GM12878 (cell line): ENCODE measurements around the gene DLG4. TPM values are rescaled to one million over a fixed set of nuclear protein-coding genes. Genes with fewer than 3 reads are reported as not detected.

ENCODE experiments used
- ATAC-seq: fragments of 200-7000 bp; cut with Tn5 transposase; 3 replicates; pipeline ENCODE4 v1.9.1; 2020; ENCODE audit warnings: mild to moderate bottlenecking, moderate library complexity
- BruUV-seq: library from RNA; stranded (reverse); fragments of 400-500 nt; replicated peaks from 2 replicates; lab custom pipeline; 2021; lab: Mats Ljungman, UMichigan
- CTCF ChIA-PET: fragments of 300-600 bp; sonication (Branson Sonifier 250); formaldehyde crosslinking; extraction: SDS; loops from one replicate; lab custom pipeline; 2021; ENCODE audit warnings: inconsistent platforms; lab: Yijun Ruan, JAX
- POLR2A ChIA-PET: fragments of 350-600 bp; formaldehyde crosslinking; extraction: SDS; loops from one replicate; lab custom pipeline; 2021; ENCODE audit warnings: inconsistent platforms; lab: Charles Lee
- RAD21 ChIA-PET: fragments of 300-600 bp; sonication (Branson Sonifier 250); formaldehyde crosslinking; loops from one replicate; lab custom pipeline; 2023; ENCODE audit warnings: antibody characterized with exemption; ENCODE audit not compliant: unreplicated experiment; lab: Charles Lee
- SMC1A ChIA-PET: fragments of 300-600 bp; sonication (Branson Sonifier 250); formaldehyde crosslinking; loops from one replicate; lab custom pipeline; 2023; ENCODE audit not compliant: unreplicated experiment, uncharacterized antibody; lab: Charles Lee
- DNase-seq: peaks from one replicate; pipeline ENCODE4 v3.0.0-alpha.2; 2011; ENCODE audit warnings: low read depth, low spot score
- FAIRE-seq: peaks from 3 replicates; lab custom pipeline; 2011; peaks lifted over from hg19 to GRCh38; lab: Jason Lieb, UNC
- H2AFZ ChIP-seq: 2 replicates; pipeline ENCODE4 v1.6.0; 2011; ENCODE audit warnings: low read depth, low read length, control low read depth; ENCODE audit not compliant: control insufficient read depth
- H3K27ac ChIP-seq: 2 replicates; pipeline ENCODE4 v1.5.1; 2011; ENCODE audit warnings: control low read depth; ENCODE audit not compliant: control insufficient read depth, insufficient read depth
- H3K27me3 ChIP-seq, 2 experiments: replicated peaks in 1 of 2; 2 replicates each; pipeline versions ENCODE4 v1.6.0 to v1.6.1; 2011; ENCODE audit warnings: low read length in 1 of 2; ENCODE audit not compliant: control insufficient read depth in 2 of 2, insufficient read depth in 2 of 2
- H3K36me3 ChIP-seq, 2 experiments: 2 replicates each; pipeline ENCODE4 v1.5.1; 2011; ENCODE audit warnings: low read length in 1 of 2; ENCODE audit not compliant: control insufficient read depth in 2 of 2, insufficient read depth in 2 of 2
- H3K4me1 ChIP-seq: 2 replicates; pipeline ENCODE4 v1.6.1; 2011; ENCODE audit warnings: mild to moderate bottlenecking, low read length, moderate library complexity, mixed read lengths; ENCODE audit not compliant: control insufficient read depth, insufficient read depth
- H3K4me2 ChIP-seq: 2 replicates; pipeline ENCODE4 v1.6.0; 2011; ENCODE audit warnings: control low read depth; ENCODE audit not compliant: control insufficient read depth, insufficient read depth
- H3K4me3 ChIP-seq: fragments of 200-600 bp; sonication (generic); 2 replicates; pipeline ENCODE4 v1.5.1; 2016
- H3K79me2 ChIP-seq: 2 replicates; pipeline ENCODE4 v1.6.0; 2011; ENCODE audit warnings: low read length; ENCODE audit not compliant: control insufficient read depth, insufficient read depth
- H3K9ac ChIP-seq: 2 replicates; pipeline ENCODE4 v1.8.0; 2011; ENCODE audit warnings: low read length, control low read depth, mixed read lengths; ENCODE audit not compliant: control insufficient read depth, insufficient read depth
- H3K9me3 ChIP-seq: replicated peaks from 3 replicates; pipeline ENCODE4 v1.5.1; 2011; ENCODE audit warnings: mild to moderate bottlenecking, low read length; ENCODE audit not compliant: control insufficient read depth, insufficient read depth
- H4K20me1 ChIP-seq: 2 replicates; pipeline ENCODE4 v1.6.0; 2011; ENCODE audit not compliant: control insufficient read depth, insufficient read depth
- CREB1 ChIP-seq: IDR thresholded peaks from 2 replicates; pipeline ENCODE4 v1.6.1; 2012; ENCODE audit warnings: low read depth, mild to moderate bottlenecking, inconsistent platforms
- CREM ChIP-seq: IDR thresholded peaks from 2 replicates; pipeline ENCODE4 v1.6.1; 2014; ENCODE audit warnings: antibody characterized with exemption, low read depth
- CTCF ChIP-seq, 3 experiments: IDR thresholded peaks in 2 of 3; conservative IDR thresholded peaks in 1 of 3; 2 replicates each; pipeline ENCODE4 v1.5.1; 2011; ENCODE audit warnings: low read depth in 3 of 3, low read length in 3 of 3, mild to moderate bottlenecking in 3 of 3, control low read depth in 2 of 3, moderate library complexity in 2 of 3, inconsistent platforms in 1 of 3, mixed read lengths in 1 of 3; ENCODE audit not compliant: control insufficient read depth in 2 of 3, insufficient read depth in 1 of 3; ENCODE audit errors: extremely low read depth in 1 of 3
- EGR1 ChIP-seq, 2 experiments: IDR thresholded peaks; 1 replicate in 1 of 2; 2 replicates in 1 of 2; pipeline ENCODE4 v1.6.1; 2011 to 2012; ENCODE audit warnings: low read depth in 2 of 2, low read length in 2 of 2, borderline replicate concordance in 1 of 2, mild to moderate bottlenecking in 1 of 2, moderate library complexity in 1 of 2
- HDGF ChIP-seq: fragments of 450-650 bp; IDR thresholded peaks from 2 replicates; pipeline ENCODE4 v1.6.1; 2016; ENCODE audit warnings: antibody characterized with exemption
- RAD21 ChIP-seq: IDR thresholded peaks from 2 replicates; pipeline ENCODE4 v1.6.1; 2011; ENCODE audit warnings: mild to moderate bottlenecking, low read depth, low read length, moderate library complexity; ENCODE audit not compliant: insufficient read depth
- SMC3 ChIP-seq: IDR thresholded peaks from 2 replicates; pipeline ENCODE4 v1.6.1; 2011; ENCODE audit warnings: low read length, improper control_type of control experiment, borderline replicate concordance
- YY1 ChIP-seq: IDR thresholded peaks from 2 replicates; pipeline ENCODE4 v1.6.1; 2011; ENCODE audit warnings: low read depth, mild to moderate bottlenecking, low read length
- ZBTB4 ChIP-seq: fragments of 450-650 bp; formaldehyde crosslinking; IDR thresholded peaks from 2 replicates; pipeline ENCODE4 v1.4.0; 2022; ENCODE audit warnings: mild to moderate bottlenecking, moderate library complexity
- WGBS: methylation state at CpG from one replicate; pipeline ENCODE4 v1.1.6; 2016; ENCODE audit warnings: low lambda C conversion rate; ENCODE audit not compliant: insufficient replicate concordance, insufficient coverage; ENCODE audit errors: missing lambda C conversion rate; 5-methylcytosine and 5-hydroxymethylcytosine counted together
- in situ Hi-C: fragments of 300-500 bp; cut with MboI; formaldehyde crosslinking; loops from 9 replicates; pipeline ENCODE4 v1.14.3; 2018; ENCODE audit warnings: mixed read lengths
- intact Hi-C: fragments of 100-400 bp; cut with micrococcal nuclease; formaldehyde crosslinking; loops from one replicate; pipeline ENCODE4 v1.14.2; 2022; ENCODE audit not compliant: unreplicated experiment
- polyA plus RNA-seq, 11 experiments: library from polyadenylated mRNA; depleted of rRNA in 4 of 11; unstranded in 6 of 11; stranded (reverse) in 5 of 11; fragments of >200 nt; fragmentation: Nextera tagmentation in 4 of 11; fragmentation: Illumina TruSeq in 1 of 11; extraction: Ambion mirVana in 4 of 11; extraction: Trizol in 1 of 11; gene quantifications; 1 replicate in 1 of 11; 2 replicates in 10 of 11; pipeline versions ENCODE4 v1.2.1 to v1.2.3, GENCODE V29; 2011 to 2016; ENCODE audit warnings: inconsistent platforms in 2 of 11, missing spikeins in 2 of 11, low read depth in 1 of 11
- total RNA-seq, 4 experiments: library from RNA; depleted of rRNA in 3 of 4; stranded (reverse); fragments of >200 nt in 3 of 4; fragmentation: Illumina TruSeq in 1 of 4; extraction: Trizol in 1 of 4; gene quantifications; 2 replicates each; pipeline versions ENCODE4 v1.2.1 to v1.2.3, GENCODE V29; 2013 to 2021

Gene DLG4
- total and polyA plus RNA-seq, 10 of the 15 experiments (the other 5 are each of a cell fraction or from before 2014, with no cell fraction given) = 0.07 to 4.1 (median 1.3) TPM

GRCh38 chr17:7177191-7177953, 42.3 kb downstream of the DLG4 start:
- ChIA-PET POLR2A (no interaction called here), CTCF (interaction anchor here (0.8 to 3.5 kb wide), 15 partner anchors 9 to 334 kb away, joined by 3 to 34 read pairs (median 5); no protein-coding TSS in a partner anchor)
- WGBS = 5% methylated on average over 31 of the region's 31 CpGs

More at GRCh38 chr17:7177191-7177953, 42.3 kb downstream of the DLG4 start:
- TF ChIP-seq CTCF (IDR thresholded peaks at IDR 0.05 in 2 of 3, conservative IDR thresholded peaks at IDR 0.05 in 1 of 3; ENCODE audit: control insufficient read depth in 2 of 3, extremely low read depth in 1 of 3, insufficient read depth in 1 of 3, low read depth in 3 of 3, low read length in 3 of 3) (peak; percentile 87 to 89 (median 87)), CREM (peak; percentile 49; the same call in 1 of the 2 replicates), SMC3 (peak; percentile 50; the same call in 1 of the 2 replicates), ZBTB4 (CRISPR knock-in tag) (no peak), EGR1 (IDR thresholded peaks at IDR 0.05; ENCODE audit: borderline replicate concordance in 1 of 2, low read depth in 2 of 2, low read length in 2 of 2) (0 out of 3 replicates have a peak, but pooled peaks of 1 of the 2 experiments have one; percentile 32), CREB1 (peak; percentile 54; the same call in 1 of the 2 replicates), YY1 (0 out of 2 replicates have a peak, but pooled peaks have one; percentile 24), HDGF (no peak), RAD21 (peak; percentile 60)
- peak; percentile 95 for ATAC-seq
- RAD21 ChIA-PET = interaction anchor here (0.9 to 2.7 kb wide), 7 partner anchors 38 to 266 kb away, joined by 4 to 14 read pairs (median 4); no protein-coding TSS in a partner anchor
- H3K79me2 ChIP-seq = no peaks in the 10 kb centered on the region
- H3K9ac ChIP-seq = no peak overlapping the region
- peaks cover 2 to 6% of the 10 kb centered on the region in 2 experiments; a peak in 3 of 4 replicates for H3K27me3 ChIP-seq
- SMC1A ChIA-PET = interaction anchor here (0.8 to 2.6 kb wide), 5 partner anchors 9 to 131 kb away, joined by 3 to 14 read pairs (median 3); no protein-coding TSS in a partner anchor
- no peak overlapping the region for H3K27ac ChIP-seq
- peak; percentile 41 for FAIRE-seq
- H3K4me3 ChIP-seq = no peak overlapping the region
- no peak for DNase-seq
- H3K4me2 ChIP-seq = peak overlapping the region; percentile 64; the same call in 1 of the 2 replicates
- no peaks in the 10 kb centered on the region; the same call in 2 of the 3 replicates for H3K9me3 ChIP-seq
- in situ Hi-C loops (no loop called here), intact Hi-C loops (loop anchor here (2.0 to 10.0 kb wide), 2 partner anchors 131 to 263 kb away; no protein-coding TSS in a partner anchor)
- H3K4me1 ChIP-seq = peaks cover 6% of the 10 kb centered on the region
- no peaks in the 10 kb centered on the region for H4K20me1 ChIP-seq
- peak overlapping the region; percentile 47 for H2AFZ ChIP-seq
- BruUV-seq = no TSS peak
- H3K36me3 ChIP-seq = no peaks in the 10 kb centered on the region
